Measurements from ENCODE around the gene MRPL12.

The MRPL12 gene

GRCh38 chr17:81713556-81714411 is 10.6 kb downstream of the MRPL12 start:
- TF ChIP-seq, protein P1, sequence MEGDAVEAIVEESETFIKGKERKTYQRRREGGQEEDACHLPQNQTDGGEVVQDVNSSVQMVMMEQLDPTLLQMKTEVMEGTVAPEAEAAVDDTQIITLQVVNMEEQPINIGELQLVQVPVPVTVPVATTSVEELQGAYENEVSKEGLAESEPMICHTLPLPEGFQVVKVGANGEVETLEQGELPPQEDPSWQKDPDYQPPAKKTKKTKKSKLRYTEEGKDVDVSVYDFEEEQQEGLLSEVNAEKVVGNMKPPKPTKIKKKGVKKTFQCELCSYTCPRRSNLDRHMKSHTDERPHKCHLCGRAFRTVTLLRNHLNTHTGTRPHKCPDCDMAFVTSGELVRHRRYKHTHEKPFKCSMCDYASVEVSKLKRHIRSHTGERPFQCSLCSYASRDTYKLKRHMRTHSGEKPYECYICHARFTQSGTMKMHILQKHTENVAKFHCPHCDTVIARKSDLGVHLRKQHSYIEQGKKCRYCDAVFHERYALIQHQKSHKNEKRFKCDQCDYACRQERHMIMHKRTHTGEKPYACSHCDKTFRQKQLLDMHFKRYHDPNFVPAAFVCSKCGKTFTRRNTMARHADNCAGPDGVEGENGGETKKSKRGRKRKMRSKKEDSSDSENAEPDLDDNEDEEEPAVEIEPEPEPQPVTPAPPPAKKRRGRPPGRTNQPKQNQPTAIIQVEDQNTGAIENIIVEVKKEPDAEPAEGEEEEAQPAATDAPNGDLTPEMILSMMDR (IDR thresholded peaks at IDR 0.05; ENCODE audit: insufficient read depth, missing control alignments): no peak
- FAIRE-seq (no peak), DNase-seq (ENCODE audit: insufficient read length, low spot score) (no peak)

- FAIRE-seq: no peak
- TF ChIP-seq, protein P1 (IDR thresholded peaks at IDR 0.05; ENCODE audit: insufficient read depth, missing control alignments): no peak
These were observed 11.4 kb downstream of the MRPL12 start for GRCh38 chr17:81714412-81715106.

DNA sequence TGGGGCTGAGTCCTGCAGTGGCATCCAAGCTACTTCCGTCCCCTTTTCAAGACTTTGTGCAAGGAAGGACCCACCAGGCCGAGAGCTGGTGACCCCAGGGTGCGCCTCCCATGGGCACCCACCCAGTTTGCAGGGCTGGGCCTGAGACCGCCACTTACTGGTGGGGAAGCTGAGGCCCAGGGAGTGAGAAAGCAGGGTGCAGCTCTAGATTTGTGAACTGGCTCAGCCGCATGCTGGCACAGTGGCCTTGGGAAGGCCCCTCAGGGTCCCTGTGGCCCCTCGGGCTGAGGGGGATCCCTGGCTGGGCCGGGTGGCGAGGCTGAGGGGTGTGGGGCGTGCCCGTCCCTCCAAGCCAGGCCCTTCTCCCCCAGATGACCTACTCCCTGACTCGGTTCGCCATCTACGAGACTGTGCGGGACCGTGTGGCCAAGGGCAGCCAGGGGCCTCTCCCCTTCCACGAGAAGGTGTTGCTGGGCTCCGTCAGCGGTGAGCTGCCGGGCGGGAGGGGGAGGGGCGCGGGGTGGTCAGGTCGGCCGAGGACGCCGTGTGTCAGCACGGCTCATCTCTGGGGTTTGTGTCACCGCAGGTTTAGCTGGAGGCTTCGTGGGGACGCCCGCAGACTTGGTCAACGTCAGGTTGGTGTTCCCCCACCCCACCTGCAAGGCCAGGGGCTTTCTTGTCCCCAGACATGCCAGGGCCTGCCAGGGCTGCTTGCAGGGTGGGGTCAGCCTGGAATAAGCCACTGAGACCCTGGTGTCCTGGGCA is 12.1 kb downstream of the MRPL12 start:
- TF ChIP-seq, protein P1 (IDR thresholded peaks at IDR 0.05; ENCODE audit: insufficient read depth, missing control alignments): no peak
- no peak for FAIRE-seq
- DNase-seq (ENCODE audit: insufficient read length, low spot score): no peak

More at GRCh38 chr17:81714412-81715106, 11.4 kb downstream of the MRPL12 start:
- DNase-seq (ENCODE audit: insufficient read length, low spot score): no peak

DNA sequence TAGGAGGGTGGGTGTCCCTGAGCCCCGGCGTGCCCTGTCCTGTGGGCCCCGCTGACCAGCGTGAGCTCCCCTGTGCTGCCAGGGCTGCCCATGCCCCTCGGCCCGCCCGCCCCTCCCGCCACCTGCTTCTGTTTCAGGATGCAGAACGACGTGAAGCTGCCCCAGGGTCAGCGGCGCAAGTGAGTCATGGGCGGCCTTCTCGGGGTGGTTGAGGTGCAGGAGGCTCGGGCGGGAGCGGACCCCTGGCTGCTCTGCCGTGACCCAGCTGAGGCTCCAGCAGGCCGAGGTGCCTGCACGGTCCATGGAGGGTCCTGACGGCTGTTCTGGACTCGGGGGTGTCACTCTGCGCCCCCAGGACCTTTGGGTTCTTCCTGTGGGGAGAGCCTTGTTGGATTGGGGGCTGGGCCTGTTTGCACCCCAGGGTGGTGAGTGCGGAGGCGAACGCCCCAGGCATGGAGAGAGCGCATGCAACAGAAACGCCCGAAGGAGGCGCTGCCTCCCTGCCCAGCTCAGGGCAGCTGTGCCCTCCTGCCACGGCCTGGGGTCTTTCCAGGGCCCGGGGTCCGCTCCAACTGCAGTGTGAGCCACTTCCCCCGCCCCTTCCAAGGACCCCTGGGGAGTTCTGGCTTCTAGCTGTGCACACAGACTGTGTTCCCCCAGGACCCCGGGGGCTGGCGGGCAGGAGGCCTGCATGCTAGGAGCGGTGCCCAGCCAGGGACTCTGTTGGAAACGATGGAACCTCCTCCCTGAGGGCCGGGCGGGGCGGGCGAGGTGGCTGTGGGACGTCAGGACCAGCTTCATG is 12.9 kb downstream of the MRPL12 start:
- no peak for FAIRE-seq

DNA sequence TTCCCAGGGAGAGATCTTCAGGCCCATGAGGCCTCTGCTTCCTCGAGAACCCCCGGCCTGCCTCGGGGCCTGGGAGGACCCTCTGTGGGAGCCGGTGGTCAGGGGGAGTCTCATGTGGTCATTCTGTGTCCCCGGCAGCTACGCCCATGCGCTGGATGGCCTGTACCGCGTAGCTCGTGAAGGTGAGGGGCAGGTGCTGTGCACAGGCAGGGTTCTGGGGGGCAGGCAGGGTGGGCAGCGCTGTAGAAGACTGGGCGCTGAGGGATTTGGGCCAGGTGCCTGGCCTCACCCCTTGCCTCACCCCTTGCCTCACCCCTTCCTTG is 13.5 kb downstream of the MRPL12 start:
- TF ChIP-seq, protein P1 (IDR thresholded peaks at IDR 0.05; ENCODE audit: insufficient read depth, missing control alignments): no peak
- FAIRE-seq (no peak), DNase-seq (ENCODE audit: insufficient read length, low spot score) (no peak)

More for the DNA sequence above, 12.9 kb downstream of the MRPL12 start:
- TF ChIP-seq, protein P1 (IDR thresholded peaks at IDR 0.05; ENCODE audit: insufficient read depth, missing control alignments): no peak
- DNase-seq (ENCODE audit: insufficient read length, low spot score): no peak

- DNase-seq (ENCODE audit: insufficient read length, low spot score): no peak
- FAIRE-seq: no peak
- TF ChIP-seq, protein P1 (IDR thresholded peaks at IDR 0.05; ENCODE audit: insufficient read depth, missing control alignments): no peak
These were observed 14.0 kb downstream of the MRPL12 start for GRCh38 chr17:81717049-81717765.
